OCI-LY3 (cell line): ENCODE measurements around the gene ZNF556.

Experiments used
- H2AFZ ChIP-seq: fragments of 200-600, 300-600 bp; shearing (Covaris generic); 2 replicates; pipeline ENCODE4 v1.6.0; 2014; ENCODE audit warnings: antibody characterized with exemption, low read depth, low read length
- H3K27ac ChIP-seq: fragments of 200-600, 300-600 bp; sonication (generic); 2 replicates; pipeline ENCODE4 v1.5.1; 2014; ENCODE audit warnings: mild to moderate bottlenecking, low read length, moderate library complexity, mixed read lengths
- H3K27me3 ChIP-seq: fragments of 200-600, 300-600 bp; sonication (generic); 2 replicates; pipeline ENCODE4 v1.6.1; 2014; ENCODE audit warnings: low read depth, low read length, mixed read lengths
- H3K36me3 ChIP-seq: fragments of 200-600, 300-600 bp; sonication (generic); replicated peaks from 2 replicates; pipeline ENCODE3; 2014; ENCODE audit warnings: low read depth, low read length, mixed read lengths
- H3K4me1 ChIP-seq: fragments of 300-600, 200-600 bp; sonication (generic); 2 replicates; pipeline ENCODE4 v1.6.1; 2014; ENCODE audit warnings: low read length, mixed read lengths
- H3K4me2 ChIP-seq: fragments of 200-600, 300-600 bp; sonication (generic); 2 replicates; pipeline ENCODE4 v1.6.1; 2014; ENCODE audit warnings: low read length, mixed read lengths
- H3K4me3 ChIP-seq: fragments of 300-600, 200-600 bp; sonication (generic); 2 replicates; pipeline ENCODE4 v1.5.1; 2014; ENCODE audit warnings: antibody characterized with exemption, mild to moderate bottlenecking, low read length, moderate library complexity
- H3K79me2 ChIP-seq: fragments of 300-600, 200-600 bp; shearing (Covaris generic); 2 replicates; pipeline ENCODE4 v1.6.1; 2014; ENCODE audit warnings: mild to moderate bottlenecking, low read length, mixed read lengths
- H3K9ac ChIP-seq: fragments of 300-600, 200-600 bp; shearing (Covaris generic); 2 replicates; pipeline ENCODE4 v1.6.0; 2014; ENCODE audit warnings: mild to moderate bottlenecking, low read length, moderate library complexity
- H3K9me3 ChIP-seq: fragments of 200-600, 300-600 bp; shearing (Covaris generic); 2 replicates; pipeline ENCODE4 v1.6.1; 2014; ENCODE audit warnings: low read length, mixed read lengths; ENCODE audit not compliant: insufficient read depth
- H4K20me1 ChIP-seq: fragments of 200-600, 300-600 bp; sonication (generic); 2 replicates; pipeline ENCODE4 v1.6.1; 2016; ENCODE audit warnings: low read length, mixed read lengths; ENCODE audit not compliant: insufficient read depth
- EZH2phosphoT487 ChIP-seq: fragments of 200-600 bp; shearing (Covaris generic); IDR thresholded peaks from 2 replicates; pipeline ENCODE4 v1.6.1; 2018; ENCODE audit warnings: antibody characterized with exemption, mixed run types, low read depth
- TF ChIP-seq, protein P1 (sequence below): fragments of 200-600, 300-600 bp; sonication (generic); IDR thresholded peaks from 2 replicates; pipeline ENCODE4 v1.5.1; 2014; ENCODE audit warnings: antibody characterized with exemption, low read length, low read depth

Gene ZNF556

DNA sequence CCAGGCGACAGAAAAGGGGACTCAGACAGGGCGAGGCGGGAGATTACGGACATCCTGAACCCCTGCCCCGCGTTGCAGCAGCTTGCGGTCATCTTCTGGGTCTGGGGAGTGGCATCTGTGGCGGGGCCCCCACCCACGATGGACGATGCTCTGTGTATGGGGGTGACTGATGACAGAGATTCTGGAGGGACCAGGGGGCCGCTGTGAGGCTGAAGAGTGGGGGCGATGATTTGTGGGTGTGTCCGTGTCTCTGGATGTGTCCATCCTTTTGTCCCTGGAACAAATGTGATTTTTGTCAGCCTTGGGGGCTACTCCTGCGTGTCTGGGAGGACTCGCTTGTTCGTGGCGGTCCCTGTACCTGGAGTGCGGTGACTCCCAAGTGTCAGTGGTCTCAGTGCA is 59.9 kb downstream of the ZNF556 start:
- no peak overlapping the region for H3K9ac ChIP-seq
- peaks cover 5% of the 10 kb centered on the region for H3K4me1 ChIP-seq
- H3K79me2 ChIP-seq: no peaks in the 10 kb centered on the region
- H3K4me3 ChIP-seq: no peak overlapping the region
- H3K36me3 ChIP-seq: peaks cover 4% of the 10 kb centered on the region
- H3K27me3 ChIP-seq: no peaks in the 10 kb centered on the region
- H3K9me3 ChIP-seq: no peaks in the 10 kb centered on the region
- no peak overlapping the region for H3K4me2 ChIP-seq
- TF ChIP-seq, protein P1, sequence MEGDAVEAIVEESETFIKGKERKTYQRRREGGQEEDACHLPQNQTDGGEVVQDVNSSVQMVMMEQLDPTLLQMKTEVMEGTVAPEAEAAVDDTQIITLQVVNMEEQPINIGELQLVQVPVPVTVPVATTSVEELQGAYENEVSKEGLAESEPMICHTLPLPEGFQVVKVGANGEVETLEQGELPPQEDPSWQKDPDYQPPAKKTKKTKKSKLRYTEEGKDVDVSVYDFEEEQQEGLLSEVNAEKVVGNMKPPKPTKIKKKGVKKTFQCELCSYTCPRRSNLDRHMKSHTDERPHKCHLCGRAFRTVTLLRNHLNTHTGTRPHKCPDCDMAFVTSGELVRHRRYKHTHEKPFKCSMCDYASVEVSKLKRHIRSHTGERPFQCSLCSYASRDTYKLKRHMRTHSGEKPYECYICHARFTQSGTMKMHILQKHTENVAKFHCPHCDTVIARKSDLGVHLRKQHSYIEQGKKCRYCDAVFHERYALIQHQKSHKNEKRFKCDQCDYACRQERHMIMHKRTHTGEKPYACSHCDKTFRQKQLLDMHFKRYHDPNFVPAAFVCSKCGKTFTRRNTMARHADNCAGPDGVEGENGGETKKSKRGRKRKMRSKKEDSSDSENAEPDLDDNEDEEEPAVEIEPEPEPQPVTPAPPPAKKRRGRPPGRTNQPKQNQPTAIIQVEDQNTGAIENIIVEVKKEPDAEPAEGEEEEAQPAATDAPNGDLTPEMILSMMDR: no peak
- no peak for TF ChIP-seq EZH2phosphoT487
- no peaks in the 10 kb centered on the region for H4K20me1 ChIP-seq
- no peak overlapping the region for H2AFZ ChIP-seq
- H3K27ac ChIP-seq: no peak overlapping the region
